Measurements from ENCODE around the gene GPR137.

The GPR137 gene

GRCh38 chr11:64263021-64263946, 22.4 kb upstream of the GPR137 start:
- Histone ChIP-seq H3K9ac (ENCODE audit: insufficient read length) (no peak overlapping the region), H3K27ac (no peak overlapping the region), H3K9me3 (ENCODE audit: low read depth, low read length) (no peaks in the 10 kb centered on the region), H3K36me3 (ENCODE audit: insufficient read depth, low read length) (peaks cover 39% of the 10 kb centered on the region; the same call in 1 of the 2 replicates), H3K4me3 (no peak overlapping the region)
- DNase-seq (ENCODE audit: low read depth, low spot score), result no peak
- no peak for TF ChIP-seq FOXP2 (optimal IDR thresholded peaks at IDR 0.05; ENCODE audit: control extremely low read depth, extremely low read length, insufficient read depth)
- no peak for TF ChIP-seq POLR2AphosphoS5 (IDR thresholded peaks at IDR 0.05; ENCODE audit: borderline replicate concordance, low read depth, low read length)
- no peak for TF ChIP-seq EZH2 (IDR thresholded peaks at IDR 0.05)

GRCh38 chr11:64263947-64264317, 21.7 kb upstream of the GPR137 start:
- peaks cover 33% of the 10 kb centered on the region; the same call in 1 of the 2 replicates for H3K36me3 ChIP-seq (ENCODE audit: insufficient read depth, low read length)
- no peak overlapping the region for H3K27ac ChIP-seq
- no peaks in the 10 kb centered on the region for H3K9me3 ChIP-seq (ENCODE audit: low read depth, low read length)
- TF ChIP-seq POLR2AphosphoS5 (IDR thresholded peaks at IDR 0.05; ENCODE audit: borderline replicate concordance, low read depth, low read length), result no peak
- no peak for TF ChIP-seq FOXP2 (optimal IDR thresholded peaks at IDR 0.05; ENCODE audit: control extremely low read depth, extremely low read length, insufficient read depth)
- no peak for TF ChIP-seq EZH2 (IDR thresholded peaks at IDR 0.05)
- DNase-seq (ENCODE audit: low read depth, low spot score), result no peak
- H3K9ac ChIP-seq (ENCODE audit: insufficient read length), result no peak overlapping the region
- no peak overlapping the region for H3K4me3 ChIP-seq

- DNase-seq (ENCODE audit: low read depth, low spot score), result no peak
- Histone ChIP-seq H3K9ac (ENCODE audit: insufficient read length) (no peak overlapping the region), H3K27ac (peak overlapping the region; percentile 62)
These were observed 21.2 kb upstream of the GPR137 start for GRCh38 chr11:64264371-64264852.

GRCh38 chr11:64265176-64266160, 20.2 kb upstream of the GPR137 start:
- no peak overlapping the region for H3K9ac ChIP-seq (ENCODE audit: insufficient read length)

More at GRCh38 chr11:64264371-64264852, 21.2 kb upstream of the GPR137 start:
- TF ChIP-seq POLR2AphosphoS5 (IDR thresholded peaks at IDR 0.05; ENCODE audit: borderline replicate concordance, low read depth, low read length), result no peak
- no peak for TF ChIP-seq FOXP2 (optimal IDR thresholded peaks at IDR 0.05; ENCODE audit: control extremely low read depth, extremely low read length, insufficient read depth)
- no peak for TF ChIP-seq EZH2 (IDR thresholded peaks at IDR 0.05)
- Histone ChIP-seq H3K4me3 (no peak overlapping the region), H3K9me3 (ENCODE audit: low read depth, low read length) (no peaks in the 10 kb centered on the region), H3K36me3 (ENCODE audit: insufficient read depth, low read length) (peaks cover 30% of the 10 kb centered on the region; the same call in 1 of the 2 replicates)

GRCh38 chr11:64266339-64266738, 19.3 kb upstream of the GPR137 start:
- no peak for TF ChIP-seq FOXP2 (optimal IDR thresholded peaks at IDR 0.05; ENCODE audit: control extremely low read depth, extremely low read length, insufficient read depth)
- no peak for TF ChIP-seq POLR2AphosphoS5 (IDR thresholded peaks at IDR 0.05; ENCODE audit: borderline replicate concordance, low read depth, low read length)
- no peak for TF ChIP-seq EZH2 (IDR thresholded peaks at IDR 0.05)
- H3K27ac ChIP-seq, result no peak overlapping the region
- H3K4me3 ChIP-seq, result no peak overlapping the region
- no peak for DNase-seq (ENCODE audit: low read depth, low spot score)
- H3K9me3 ChIP-seq (ENCODE audit: low read depth, low read length), result no peaks in the 10 kb centered on the region
- no peak overlapping the region for H3K9ac ChIP-seq (ENCODE audit: insufficient read length)
- peaks cover 24% of the 10 kb centered on the region; the same call in 1 of the 2 replicates for H3K36me3 ChIP-seq (ENCODE audit: insufficient read depth, low read length)

More at GRCh38 chr11:64265176-64266160, 20.2 kb upstream of the GPR137 start:
- no peak for TF ChIP-seq FOXP2 (optimal IDR thresholded peaks at IDR 0.05; ENCODE audit: control extremely low read depth, extremely low read length, insufficient read depth)
- TF ChIP-seq POLR2AphosphoS5 (IDR thresholded peaks at IDR 0.05; ENCODE audit: borderline replicate concordance, low read depth, low read length), result no peak
- Histone ChIP-seq H3K27ac (no peak overlapping the region), H3K36me3 (ENCODE audit: insufficient read depth, low read length) (peaks cover 24% of the 10 kb centered on the region; the same call in 1 of the 2 replicates), H3K9me3 (ENCODE audit: low read depth, low read length) (no peaks in the 10 kb centered on the region), H3K4me3 (no peak overlapping the region)
- no peak for DNase-seq (ENCODE audit: low read depth, low spot score)

- DNase-seq (ENCODE audit: low read depth, low spot score), result no peak
- TF ChIP-seq EZH2 (IDR thresholded peaks at IDR 0.05), result no peak
- TF ChIP-seq FOXP2 (optimal IDR thresholded peaks at IDR 0.05; ENCODE audit: control extremely low read depth, extremely low read length, insufficient read depth), result no peak
- TF ChIP-seq POLR2AphosphoS5 (IDR thresholded peaks at IDR 0.05; ENCODE audit: borderline replicate concordance, low read depth, low read length), result no peak
- H3K4me3 ChIP-seq, result no peak overlapping the region
- peaks cover 21% of the 10 kb centered on the region; the same call in 1 of the 2 replicates for H3K36me3 ChIP-seq (ENCODE audit: insufficient read depth, low read length)
- H3K9me3 ChIP-seq (ENCODE audit: low read depth, low read length), result no peaks in the 10 kb centered on the region
- H3K9ac ChIP-seq (ENCODE audit: insufficient read length), result no peak overlapping the region
- peak overlapping the region; percentile 70 for H3K27ac ChIP-seq
These were observed 18.3 kb upstream of the GPR137 start for GRCh38 chr11:64267207-64267945.

Data from SK-N-MC (cell line).